ENCODE data around the gene PICK1. TPM values are rescaled to one million over a fixed set of nuclear protein-coding genes. Genes with fewer than 3 reads are reported as not detected.

The PICK1 gene
- total RNA-seq, 4 donors from 2014 or later: 36.7 to 72.0 (median 61.5) TPM

- TF ChIP-seq CTCF (IDR thresholded peaks at IDR 0.05) (no peak), EP300 (IDR thresholded peaks at IDR 0.05) (no peak), POLR2A (IDR thresholded peaks at IDR 0.05) (no peak), POLR2AphosphoS5 (IDR thresholded peaks at IDR 0.05) (no peak)
- H3K36me3 ChIP-seq: peaks cover 95% of the 10 kb centered on the region
- WGBS: 84% methylated on average over 7 of the region's 11 CpGs
- H3K4me1 ChIP-seq: peaks cover 15% of the 10 kb centered on the region
- DNase-seq (ENCODE audit: low spot score in 2 of 2): peak in 1 of 2 donors; percentile 69
- no peaks in the 10 kb centered on the region for H3K27me3 ChIP-seq
- no peak overlapping the region for H3K4me3 ChIP-seq
- no peaks in the 10 kb centered on the region for H3K9me3 ChIP-seq
- peak overlapping the region; percentile 17 for H3K27ac ChIP-seq
These were observed 13.2 kb downstream of the PICK1 start for GRCh38 chr22:38070250-38070921.

- no peak overlapping the region for H3K27ac ChIP-seq
- no peak for TF ChIP-seq POLR2AphosphoS5 (IDR thresholded peaks at IDR 0.05)
- no peak for TF ChIP-seq POLR2A (IDR thresholded peaks at IDR 0.05)
- TF ChIP-seq EP300 (IDR thresholded peaks at IDR 0.05): no peak
- H3K27me3 ChIP-seq: no peaks in the 10 kb centered on the region
- no peak overlapping the region for H3K4me3 ChIP-seq
- no peak for DNase-seq (ENCODE audit: low spot score in 2 of 2)
- H3K4me1 ChIP-seq: peaks cover 4% of the 10 kb centered on the region
- 91% methylated on average over 15 of the region's 22 CpGs for WGBS
- peaks cover 85% of the 10 kb centered on the region for H3K36me3 ChIP-seq
- no peaks in the 10 kb centered on the region for H3K9me3 ChIP-seq
These were observed 14.5 kb downstream of the PICK1 start for GRCh38 chr22:38071421-38072321.

GRCh38 chr22:38072322-38073149, 15.3 kb downstream of the PICK1 start:
- H3K36me3 ChIP-seq: peaks cover 77% of the 10 kb centered on the region
- H3K4me3 ChIP-seq: no peak overlapping the region
- DNase-seq (ENCODE audit: low spot score in 2 of 2): peak in 1 of 2 donors; percentile 71
- H3K4me1 ChIP-seq: peaks cover 3% of the 10 kb centered on the region
- whole genome bisulfite sequencing: 95% methylated on average over 19 of the region's 25 CpGs
- no peaks in the 10 kb centered on the region for H3K9me3 ChIP-seq
- TF ChIP-seq CTCF (IDR thresholded peaks at IDR 0.05) (no peak), POLR2A (IDR thresholded peaks at IDR 0.05) (no peak), EP300 (IDR thresholded peaks at IDR 0.05) (no peak), POLR2AphosphoS5 (IDR thresholded peaks at IDR 0.05) (no peak)
- no peak overlapping the region for H3K27ac ChIP-seq
- H3K27me3 ChIP-seq: no peaks in the 10 kb centered on the region

- H3K4me1 ChIP-seq: no peaks in the 10 kb centered on the region
- no peaks in the 10 kb centered on the region for H3K27me3 ChIP-seq
- H3K9me3 ChIP-seq: no peaks in the 10 kb centered on the region
- 87% methylated on average over 28 of the region's 28 CpGs for WGBS
- no peak overlapping the region for H3K27ac ChIP-seq
- H3K36me3 ChIP-seq: peaks cover 68% of the 10 kb centered on the region
- DNase-seq (ENCODE audit: low spot score in 2 of 2): no peak
- TF ChIP-seq POLR2AphosphoS5 (IDR thresholded peaks at IDR 0.05): no peak
- no peak for TF ChIP-seq POLR2A (IDR thresholded peaks at IDR 0.05)
- TF ChIP-seq CTCF (IDR thresholded peaks at IDR 0.05): no peak
- no peak for TF ChIP-seq EP300 (IDR thresholded peaks at IDR 0.05)
- H3K4me3 ChIP-seq: no peak overlapping the region
These were observed 16.2 kb downstream of the PICK1 start for GRCh38 chr22:38073150-38074130.
